GM12891 (cell line): Measurements from ENCODE around the gene TMCO2.

ENCODE experiments used
- SPI1 ChIP-seq: IDR thresholded peaks from 2 replicates; pipeline ENCODE4 v1.6.1; 2011; ENCODE audit warnings: low read depth, low read length, control low read depth
- TAF1 ChIP-seq: IDR thresholded peaks from 2 replicates; pipeline ENCODE4 v1.6.1; 2011; ENCODE audit warnings: low read depth, low read length, control low read depth

DNA sequence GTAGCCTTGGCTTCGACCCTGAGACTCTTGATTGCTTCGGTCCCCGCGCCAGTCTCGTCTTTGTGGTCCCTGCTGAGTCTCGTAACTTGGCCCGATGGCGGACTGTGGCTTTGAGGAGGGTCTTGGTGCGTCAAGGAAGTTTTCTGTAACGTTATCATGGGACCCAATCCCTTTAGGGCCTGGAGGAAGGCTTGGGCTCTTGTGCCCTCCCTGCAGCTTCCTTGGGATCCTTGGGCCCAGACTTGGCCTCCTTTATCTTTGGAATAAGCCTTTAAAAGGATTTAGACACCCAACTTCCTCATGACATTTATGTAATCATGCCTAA lies 10.7 kb downstream of the TMCO2 start:
- TF ChIP-seq TAF1, result no peak
- no peak for TF ChIP-seq SPI1
